ENCODE measurements around the gene FAM186B. TPM values are rescaled to one million over a fixed set of nuclear protein-coding genes. Genes with fewer than 3 reads are reported as not detected.

Gene FAM186B
- total RNA-seq, 1 experiment from 2014 or later, result 0.42 TPM

DNA sequence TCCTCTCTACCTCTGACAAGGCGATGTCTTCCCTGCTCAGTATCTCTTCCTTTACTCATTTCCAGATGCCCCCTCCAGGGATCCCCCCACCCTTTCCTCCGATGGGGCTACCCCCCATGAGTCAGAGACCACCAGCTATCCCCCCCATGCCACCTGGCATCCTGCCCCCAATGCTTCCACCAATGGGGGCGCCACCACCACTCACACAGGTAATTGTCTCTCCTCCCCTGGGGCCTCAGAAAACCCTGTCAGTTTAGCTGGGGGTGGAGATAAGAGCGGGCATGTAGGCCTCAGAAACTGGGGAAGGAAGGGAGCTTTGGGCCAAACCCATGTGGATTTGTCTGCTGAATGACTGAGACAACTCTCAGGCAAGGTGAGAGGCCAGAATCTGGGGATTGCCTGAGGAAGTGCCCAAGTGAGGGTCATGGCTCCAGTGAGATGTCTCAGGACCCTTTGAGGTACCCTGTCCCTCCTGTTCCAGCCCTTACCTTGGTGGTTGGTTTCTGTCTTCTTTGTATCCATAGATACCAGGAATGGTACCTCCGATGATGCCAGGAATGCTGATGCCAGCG is 26.0 kb upstream of the FAM186B start:
- Histone ChIP-seq H3K79me2 (ENCODE audit: insufficient read depth, low read length) (no peaks in the 10 kb centered on the region; the same call in 1 of the 2 replicates), H3K27me3 (ENCODE audit: insufficient read depth, low read length) (no peaks in the 10 kb centered on the region), H4K20me1 (ENCODE audit: insufficient read depth) (no peaks in the 10 kb centered on the region), H3K27ac (ENCODE audit: low read depth, low read length) (no peak overlapping the region), H3K9me3 (ENCODE audit: control insufficient read depth in 1 of 2, insufficient read depth in 1 of 2, low read depth in 1 of 2, low read length in 2 of 2) (no peaks in the 10 kb centered on the region), H3K36me3 (ENCODE audit: control insufficient read depth in 1 of 2, insufficient read depth in 2 of 2, low read length in 2 of 2) (no peaks in the 10 kb centered on the region), H3K9ac (ENCODE audit: low read length) (no peak overlapping the region), H3K9me2 (ENCODE audit: insufficient read depth) (no peaks in the 10 kb centered on the region), H3K4me2 (ENCODE audit: low read length) (no peak overlapping the region), H2AFZ (ENCODE audit: low read depth, low read length, poor library complexity, severe bottlenecking) (no peak overlapping the region), H3K4me1 (ENCODE audit: control insufficient read depth in 1 of 2, insufficient read depth in 2 of 2, low read length in 2 of 2) (peaks cover 8 to 20% of the 10 kb centered on the region in 2 experiments; a peak in 3 of 4 replicates), H3K4me3 (replicated peaks in 1 of 2; ENCODE audit: low read depth in 1 of 2, low read length in 2 of 2) (no peak overlapping the region)
- BruUV-seq (replicated peaks), result no TSS peak
- ChIA-PET RAD21 (ENCODE audit: low non-redundant PET in 1 of 2, low total read pairs in 2 of 2, uncharacterized antibody in 2 of 2, unreplicated experiment in 2 of 2) (no interaction called here), POLR2A (no interaction called here), CTCF (interaction anchor here (1.7 kb wide), 1 partner anchor 8 kb away, joined by 4 read pairs; the partner anchor contains the start of gene PRPF40B)
- no peak for DNase-seq (ENCODE audit: low read depth, low spot score)
- ATAC-seq, result no peak
- TF ChIP-seq POLR2A (IDR thresholded peaks at IDR 0.05; ENCODE audit: borderline replicate concordance, extremely low read depth, insufficient read depth, insufficient read length), result no peak
- TF ChIP-seq, protein P1, sequence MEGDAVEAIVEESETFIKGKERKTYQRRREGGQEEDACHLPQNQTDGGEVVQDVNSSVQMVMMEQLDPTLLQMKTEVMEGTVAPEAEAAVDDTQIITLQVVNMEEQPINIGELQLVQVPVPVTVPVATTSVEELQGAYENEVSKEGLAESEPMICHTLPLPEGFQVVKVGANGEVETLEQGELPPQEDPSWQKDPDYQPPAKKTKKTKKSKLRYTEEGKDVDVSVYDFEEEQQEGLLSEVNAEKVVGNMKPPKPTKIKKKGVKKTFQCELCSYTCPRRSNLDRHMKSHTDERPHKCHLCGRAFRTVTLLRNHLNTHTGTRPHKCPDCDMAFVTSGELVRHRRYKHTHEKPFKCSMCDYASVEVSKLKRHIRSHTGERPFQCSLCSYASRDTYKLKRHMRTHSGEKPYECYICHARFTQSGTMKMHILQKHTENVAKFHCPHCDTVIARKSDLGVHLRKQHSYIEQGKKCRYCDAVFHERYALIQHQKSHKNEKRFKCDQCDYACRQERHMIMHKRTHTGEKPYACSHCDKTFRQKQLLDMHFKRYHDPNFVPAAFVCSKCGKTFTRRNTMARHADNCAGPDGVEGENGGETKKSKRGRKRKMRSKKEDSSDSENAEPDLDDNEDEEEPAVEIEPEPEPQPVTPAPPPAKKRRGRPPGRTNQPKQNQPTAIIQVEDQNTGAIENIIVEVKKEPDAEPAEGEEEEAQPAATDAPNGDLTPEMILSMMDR (IDR thresholded peaks at IDR 0.05 in 2 of 3, conservative IDR thresholded peaks at IDR 0.05 in 1 of 3; ENCODE audit: borderline replicate concordance in 1 of 3, insufficient read depth in 1 of 3, low read depth in 2 of 3, low read length in 2 of 3), result 0 out of 6 replicates have a peak, but pooled peaks of 1 of the 3 experiments have one; percentile 21
- intact Hi-C loops (cut with micrococcal nuclease), result no loop called here

DNA sequence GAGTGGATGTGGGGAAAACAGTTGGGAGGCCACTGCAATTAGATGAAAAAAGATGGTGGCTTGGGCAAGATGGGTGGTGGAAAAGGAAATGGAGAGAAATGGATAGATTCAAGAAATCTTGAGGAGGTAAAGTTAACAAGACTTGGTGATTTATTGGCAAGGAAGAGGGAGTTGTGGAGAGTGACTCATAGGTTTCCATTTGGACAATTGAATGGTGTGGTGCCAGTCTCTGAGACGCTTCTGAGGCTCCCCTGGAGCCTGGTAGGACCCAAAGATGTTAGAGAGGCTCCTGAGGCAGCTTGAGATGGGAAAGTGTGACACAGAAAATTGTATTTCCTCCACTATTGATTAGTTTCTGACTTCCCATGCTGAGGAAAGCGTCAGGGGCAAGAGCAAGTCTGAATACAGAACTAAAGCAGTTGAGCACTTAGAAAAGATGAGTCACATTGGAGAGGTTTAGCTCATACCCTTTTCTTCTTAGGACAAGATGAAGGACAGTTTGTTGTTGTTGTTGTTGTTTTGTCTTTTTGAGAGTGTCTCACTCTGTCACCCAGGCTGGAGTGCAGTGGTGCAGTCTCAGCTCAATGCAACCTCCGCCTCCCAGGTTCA is 22.4 kb upstream of the FAM186B start:
- H3K36me3 ChIP-seq (ENCODE audit: control insufficient read depth in 1 of 2, insufficient read depth in 2 of 2, low read length in 2 of 2), result no peaks in the 10 kb centered on the region
- H3K27ac ChIP-seq (ENCODE audit: low read depth, low read length), result peak overlapping the region; percentile 37; the same call in 1 of the 2 replicates
- no TSS peak for BruUV-seq (replicated peaks)
- H3K27me3 ChIP-seq (ENCODE audit: insufficient read depth, low read length), result no peaks in the 10 kb centered on the region
- no peaks in the 10 kb centered on the region for H4K20me1 ChIP-seq (ENCODE audit: insufficient read depth)
- peak overlapping the region; percentile 63 for H3K4me2 ChIP-seq (ENCODE audit: low read length)
- DNase-seq (ENCODE audit: low read depth, low spot score) (peak; percentile 23), ATAC-seq (no peak)
- 0 out of 2 replicates have a peak overlapping the region, but pooled peaks have one; percentile 12 for H3K9ac ChIP-seq (ENCODE audit: low read length)
- H3K4me3 ChIP-seq (replicated peaks in 1 of 2; ENCODE audit: low read depth in 1 of 2, low read length in 2 of 2), result no peak overlapping the region; a peak in 1 of 4 replicates
- H3K79me2 ChIP-seq (ENCODE audit: insufficient read depth, low read length), result no peaks in the 10 kb centered on the region; the same call in 1 of the 2 replicates
- H3K9me2 ChIP-seq (ENCODE audit: insufficient read depth), result no peaks in the 10 kb centered on the region
- no peaks in the 10 kb centered on the region for H3K9me3 ChIP-seq (ENCODE audit: control insufficient read depth in 1 of 2, insufficient read depth in 1 of 2, low read depth in 1 of 2, low read length in 2 of 2)
- RAD21 ChIA-PET (ENCODE audit: low non-redundant PET in 1 of 2, low total read pairs in 2 of 2, uncharacterized antibody in 2 of 2, unreplicated experiment in 2 of 2), result no interaction called here
- CTCF ChIA-PET, result interaction anchor here (0.6 to 0.8 kb wide), 3 partner anchors 9 to 269 kb away, joined by 3 read pairs; partner anchors contain the start of gene TMBIM6
- no peak for TF ChIP-seq EZH2 (IDR thresholded peaks at IDR 0.05)
- TF ChIP-seq, protein P2, sequence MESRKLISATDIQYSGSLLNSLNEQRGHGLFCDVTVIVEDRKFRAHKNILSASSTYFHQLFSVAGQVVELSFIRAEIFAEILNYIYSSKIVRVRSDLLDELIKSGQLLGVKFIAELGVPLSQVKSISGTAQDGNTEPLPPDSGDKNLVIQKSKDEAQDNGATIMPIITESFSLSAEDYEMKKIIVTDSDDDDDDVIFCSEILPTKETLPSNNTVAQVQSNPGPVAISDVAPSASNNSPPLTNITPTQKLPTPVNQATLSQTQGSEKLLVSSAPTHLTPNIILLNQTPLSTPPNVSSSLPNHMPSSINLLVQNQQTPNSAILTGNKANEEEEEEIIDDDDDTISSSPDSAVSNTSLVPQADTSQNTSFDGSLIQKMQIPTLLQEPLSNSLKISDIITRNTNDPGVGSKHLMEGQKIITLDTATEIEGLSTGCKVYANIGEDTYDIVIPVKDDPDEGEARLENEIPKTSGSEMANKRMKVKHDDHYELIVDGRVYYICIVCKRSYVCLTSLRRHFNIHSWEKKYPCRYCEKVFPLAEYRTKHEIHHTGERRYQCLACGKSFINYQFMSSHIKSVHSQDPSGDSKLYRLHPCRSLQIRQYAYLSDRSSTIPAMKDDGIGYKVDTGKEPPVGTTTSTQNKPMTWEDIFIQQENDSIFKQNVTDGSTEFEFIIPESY (IDR thresholded peaks at IDR 0.05; ENCODE audit: extremely low read depth, insufficient replicate concordance, low read length), result no peak
- TF ChIP-seq JUND (IDR thresholded peaks at IDR 0.05), result peak; percentile 62
- TF ChIP-seq SP1 (IDR thresholded peaks at IDR 0.05; ENCODE audit: low read depth), result 0 out of 2 replicates have a peak, but pooled peaks have one; percentile 10
- peak; percentile 66 for TF ChIP-seq FOSL1 (IDR thresholded peaks at IDR 0.05; ENCODE audit: low read depth)
- no peak for TF ChIP-seq EGR1 (IDR thresholded peaks at IDR 0.05; ENCODE audit: low read depth)
- intact Hi-C loops (cut with micrococcal nuclease), result no loop called here
- peaks cover 15 to 50% of the 10 kb centered on the region in 2 experiments for H3K4me1 ChIP-seq (ENCODE audit: control insufficient read depth in 1 of 2, insufficient read depth in 2 of 2, low read length in 2 of 2)
- POLR2A ChIA-PET, result no interaction called here
- no peak overlapping the region for H2AFZ ChIP-seq (ENCODE audit: low read depth, low read length, poor library complexity, severe bottlenecking)
